ENCODE measurements around the gene FNBP1. TPM values are rescaled to one million over a fixed set of nuclear protein-coding genes. Genes with fewer than 3 reads are reported as not detected.

Gene FNBP1
- total and polyA plus RNA-seq, 2 of the 8 experiments (the other 6 are each of a cell fraction or from before 2014, with no cell fraction given) = 7.2 to 40.9 TPM

DNA sequence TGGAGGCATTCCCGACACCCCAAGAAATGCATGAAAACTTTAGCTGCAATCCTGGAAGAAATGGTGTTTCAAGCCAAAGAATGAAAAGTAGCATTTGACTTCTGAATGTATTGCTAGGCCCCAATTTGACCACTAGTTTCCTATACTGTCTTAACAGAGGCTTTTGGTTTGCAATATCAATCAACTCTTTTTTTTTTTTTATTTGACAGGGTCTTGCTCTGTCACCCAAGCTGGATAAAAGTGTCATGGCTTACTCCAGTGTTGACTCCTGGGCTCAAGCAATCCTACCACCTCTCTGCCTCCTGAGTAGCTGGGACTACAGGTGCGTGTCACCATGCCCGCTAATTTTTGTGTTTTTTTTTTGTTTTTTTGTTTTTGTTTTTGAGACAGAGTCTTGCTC, 7.5 kb upstream of the FNBP1 start:
- 0 out of 2 replicates have a peak, but pooled peaks cover 2% of the 10 kb centered on the region for H3K23me2 ChIP-seq (ENCODE audit: low read depth, low read length)
- H4K91ac ChIP-seq (replicated peaks; ENCODE audit: insufficient read length, low read length) = no peak overlapping the region
- H3K79me2 ChIP-seq (ENCODE audit: control insufficient read depth in 1 of 2, insufficient read depth in 2 of 2, low read length in 2 of 2) = peaks cover 0 to 8% of the 10 kb centered on the region in 2 experiments; a peak in 2 of 4 replicates
- H3K9me3 ChIP-seq (ENCODE audit: insufficient read depth in 2 of 2, low read depth in 1 of 2, low read length in 1 of 2) = no peaks in the 10 kb centered on the region
- WGBS, 2 experiments (ENCODE audit: extremely low coverage in 1 of 2, insufficient coverage in 1 of 2, insufficient read length in 1 of 2, insufficient replicate concordance in 2 of 2, low coverage in 1 of 2, low lambda C conversion rate in 2 of 2, missing lambda C conversion rate in 1 of 2) = 90% methylated on average over 3 of the region's 3 CpGs; no CpG with 5 or more reads in 1 of the 2 experiments
- H3K4me3 ChIP-seq (ENCODE audit: extremely low read depth in 1 of 4, insufficient read depth in 2 of 4, low read depth in 3 of 4, low read length in 4 of 4) = no peak overlapping the region
- no peak overlapping the region for H3K4ac ChIP-seq (replicated peaks; ENCODE audit: insufficient read length, low read depth, low read length)
- H2BK12ac ChIP-seq (ENCODE audit: low read depth, low read length) = no peak overlapping the region
- H3K18ac ChIP-seq (ENCODE audit: extremely low read depth, low read length) = no peak overlapping the region
- H3K36me3 ChIP-seq (ENCODE audit: control insufficient read depth in 2 of 4, insufficient read depth in 4 of 4, low read length in 3 of 4) = no peaks in the 10 kb centered on the region
- ChIA-PET POLR2A (ENCODE audit: partially characterized antibody) (interaction anchor here (0.7 kb wide), 1 partner anchor 298 kb away, joined by 3 read pairs; no protein-coding TSS in a partner anchor), CTCF (ENCODE audit: partially characterized antibody) (interaction anchor here (0.6 to 0.9 kb wide), 3 partner anchors 12 to 19 kb away, joined by 3 to 4 read pairs (median 3); no protein-coding TSS in a partner anchor)
- no peak overlapping the region for H2BK120ac ChIP-seq (replicated peaks; ENCODE audit: low read depth, low read length)
- no peak overlapping the region for H3K23ac ChIP-seq (ENCODE audit: insufficient read length)
- H2AK5ac ChIP-seq (ENCODE audit: low read depth, low read length) = no peak overlapping the region
- H4K5ac ChIP-seq (ENCODE audit: insufficient read length, low read depth, low read length) = no peak overlapping the region
- no peak overlapping the region for H3K56ac ChIP-seq (replicated peaks; ENCODE audit: insufficient read length, low read depth, low read length)
- no peak overlapping the region for H3K9ac ChIP-seq (replicated peaks in 1 of 4; ENCODE audit: extremely low read depth in 1 of 4, low read depth in 3 of 4, low read length in 3 of 4)
- H4K8ac ChIP-seq (ENCODE audit: extremely low read depth, insufficient read depth, low read length) = no peak overlapping the region
- H3K4me2 ChIP-seq (ENCODE audit: insufficient read depth in 1 of 2, low read depth in 2 of 2, low read length in 2 of 2) = no peak overlapping the region
- H3K27ac ChIP-seq (ENCODE audit: low read depth, low read length) = no peak overlapping the region
- H3K4me1 ChIP-seq (replicated peaks in 1 of 4; ENCODE audit: control insufficient read depth in 3 of 4, insufficient read depth in 4 of 4, low read length in 3 of 4) = peaks cover 0 to 3% (median 2%) of the 10 kb centered on the region in 4 experiments; a peak in 2 of 7 replicates
- H2BK20ac ChIP-seq (ENCODE audit: low read length) = no peak overlapping the region
- no peak overlapping the region for H3K14ac ChIP-seq (ENCODE audit: insufficient read length)
- no peak for DNase-seq (ENCODE audit: low read depth in 1 of 2, low spot score in 2 of 2)
- H2BK5ac ChIP-seq (ENCODE audit: low read depth, low read length) = no peak overlapping the region
- no peaks in the 10 kb centered on the region for H3K27me3 ChIP-seq (replicated peaks in 1 of 4; ENCODE audit: control insufficient read depth in 3 of 4, extremely low read depth in 1 of 4, insufficient read depth in 3 of 4, low read length in 3 of 4)
- 0 out of 2 replicates have a peak, but pooled peaks cover 4% of the 10 kb centered on the region for H3K79me1 ChIP-seq (ENCODE audit: low read depth, low read length)
- TF ChIP-seq RBBP5 (IDR thresholded peaks at IDR 0.05; ENCODE audit: borderline replicate concordance, low read depth, low read length) (no peak), RAD21 (IDR thresholded peaks at IDR 0.05 in 1 of 2, conservative IDR thresholded peaks at IDR 0.05 in 1 of 2; ENCODE audit: low read depth in 2 of 2, low read length in 2 of 2) (no peak), RXRA (IDR thresholded peaks at IDR 0.05; ENCODE audit: insufficient read depth, low read depth, low read length) (no peak), EP300 (IDR thresholded peaks at IDR 0.05; ENCODE audit: borderline replicate concordance in 1 of 2, low read depth in 2 of 2, low read length in 2 of 2) (no peak), SIN3A (conservative IDR thresholded peaks at IDR 0.05 in 1 of 2, IDR thresholded peaks at IDR 0.05 in 1 of 2; ENCODE audit: low read depth in 1 of 2, low read length in 2 of 2) (no peak), FOSL1 (IDR thresholded peaks at IDR 0.05; ENCODE audit: insufficient read depth, low read depth, low read length) (no peak), JUND (IDR thresholded peaks at IDR 0.05; ENCODE audit: low read length) (no peak), MAFK (IDR thresholded peaks at IDR 0.05; ENCODE audit: low read depth, low read length) (no peak), GABPA (IDR thresholded peaks at IDR 0.05; ENCODE audit: borderline replicate concordance, insufficient read depth, low read length) (no peak)
- TF ChIP-seq, protein P1, sequence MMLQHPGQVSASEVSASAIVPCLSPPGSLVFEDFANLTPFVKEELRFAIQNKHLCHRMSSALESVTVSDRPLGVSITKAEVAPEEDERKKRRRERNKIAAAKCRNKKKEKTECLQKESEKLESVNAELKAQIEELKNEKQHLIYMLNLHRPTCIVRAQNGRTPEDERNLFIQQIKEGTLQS (IDR thresholded peaks at IDR 0.05; ENCODE audit: insufficient read depth, low read depth, low read length) = no peak
- H2AFZ ChIP-seq (ENCODE audit: low read length) = no peak overlapping the region
- no peaks in the 10 kb centered on the region for H4K20me1 ChIP-seq (replicated peaks in 1 of 2; ENCODE audit: control insufficient read depth in 1 of 2, insufficient read depth in 2 of 2, low read length in 2 of 2)
- H2BK15ac ChIP-seq (ENCODE audit: low read length) = no peak overlapping the region
- no peak for FAIRE-seq
